Tibial nerve (tissue), 4 donors: Measurements from ENCODE around the gene NALCN.

Experiments
- EP300 ChIP-seq, 2 donors: sonication (generic); formaldehyde crosslinking; IDR thresholded peaks; one replicate each; pipeline ENCODE4 v1.6.1; 2017; ENCODE audit warnings: antibody characterized with exemption in 2 of 2, mild to moderate bottlenecking in 1 of 2
- POLR2A ChIP-seq, 2 donors: fragments of 450-650 bp; IDR thresholded peaks; one replicate each; pipeline ENCODE4 v1.6.1; 2017; ENCODE audit warnings: antibody characterized with exemption in 2 of 2, mild to moderate bottlenecking in 2 of 2, moderate library complexity in 2 of 2
- TF ChIP-seq, protein P1 (sequence below), 5 experiments: fragments of 200-600 bp in 3 of 5; fragments of 450-650 bp in 2 of 5; sonication (generic) in 3 of 5; IDR thresholded peaks; one replicate each; pipeline ENCODE4 v1.5.1; 2016 to 2019; ENCODE audit warnings: antibody characterized with exemption in 5 of 5, mild to moderate bottlenecking in 3 of 5, moderate library complexity in 2 of 5

DNA sequence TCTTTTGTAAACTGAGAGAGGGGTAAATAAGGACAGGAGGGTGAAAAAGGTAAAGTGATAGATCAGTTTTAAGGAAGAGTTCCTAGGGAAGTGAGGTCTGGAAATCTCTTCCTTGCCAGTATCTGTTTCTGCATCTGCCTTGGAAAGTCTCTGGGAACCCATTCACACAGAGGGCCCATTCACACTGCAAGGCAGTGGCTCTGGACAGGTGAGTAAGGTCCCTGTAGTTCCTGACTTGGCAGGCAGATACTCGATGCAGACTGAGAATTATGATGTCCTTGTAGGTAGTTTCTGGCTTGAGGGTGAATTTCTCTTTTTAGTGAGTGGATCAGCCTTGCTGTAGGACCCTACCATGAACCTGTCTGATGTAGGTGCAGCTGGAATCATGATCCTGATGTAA is 293.3 kb downstream of the NALCN start:
- TF ChIP-seq, protein P1, sequence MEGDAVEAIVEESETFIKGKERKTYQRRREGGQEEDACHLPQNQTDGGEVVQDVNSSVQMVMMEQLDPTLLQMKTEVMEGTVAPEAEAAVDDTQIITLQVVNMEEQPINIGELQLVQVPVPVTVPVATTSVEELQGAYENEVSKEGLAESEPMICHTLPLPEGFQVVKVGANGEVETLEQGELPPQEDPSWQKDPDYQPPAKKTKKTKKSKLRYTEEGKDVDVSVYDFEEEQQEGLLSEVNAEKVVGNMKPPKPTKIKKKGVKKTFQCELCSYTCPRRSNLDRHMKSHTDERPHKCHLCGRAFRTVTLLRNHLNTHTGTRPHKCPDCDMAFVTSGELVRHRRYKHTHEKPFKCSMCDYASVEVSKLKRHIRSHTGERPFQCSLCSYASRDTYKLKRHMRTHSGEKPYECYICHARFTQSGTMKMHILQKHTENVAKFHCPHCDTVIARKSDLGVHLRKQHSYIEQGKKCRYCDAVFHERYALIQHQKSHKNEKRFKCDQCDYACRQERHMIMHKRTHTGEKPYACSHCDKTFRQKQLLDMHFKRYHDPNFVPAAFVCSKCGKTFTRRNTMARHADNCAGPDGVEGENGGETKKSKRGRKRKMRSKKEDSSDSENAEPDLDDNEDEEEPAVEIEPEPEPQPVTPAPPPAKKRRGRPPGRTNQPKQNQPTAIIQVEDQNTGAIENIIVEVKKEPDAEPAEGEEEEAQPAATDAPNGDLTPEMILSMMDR (IDR thresholded peaks at IDR 0.05): no peak
- TF ChIP-seq POLR2A (IDR thresholded peaks at IDR 0.05) (no peak), EP300 (IDR thresholded peaks at IDR 0.05) (no peak)
